BLaER1 (cell line): ENCODE data around the gene LRMDA.

Experiments
- H3K27ac ChIP-seq: shearing (Covaris generic); formaldehyde crosslinking; 2 replicates; pipeline ENCODE4 v1.8.1; 2022
- H3K27me3 ChIP-seq: shearing (Covaris generic); formaldehyde crosslinking; 2 replicates; pipeline ENCODE4 v1.8.1; 2022
- H3K36me3 ChIP-seq: shearing (Covaris generic); formaldehyde crosslinking; 2 replicates; pipeline ENCODE4 v1.8.1; 2022
- H3K4me1 ChIP-seq: shearing (Covaris generic); formaldehyde crosslinking; 2 replicates; pipeline ENCODE4 v1.8.1; 2022
- H3K4me2 ChIP-seq: shearing (Covaris generic); formaldehyde crosslinking; 2 replicates; pipeline ENCODE4 v1.8.1; 2022
- H3K4me3 ChIP-seq: shearing (Covaris generic); formaldehyde crosslinking; 2 replicates; pipeline ENCODE4 v1.8.1; 2022
- H3K9ac ChIP-seq: shearing (Covaris generic); formaldehyde crosslinking; 2 replicates; pipeline ENCODE4 v1.8.1; 2022
- H3K9me3 ChIP-seq: shearing (Covaris generic); formaldehyde crosslinking; 2 replicates; pipeline ENCODE4 v1.8.1; 2022
- H4K20me1 ChIP-seq: shearing (Covaris generic); formaldehyde crosslinking; 2 replicates; pipeline ENCODE4 v1.8.1; 2022
- Cebpa-rat ChIP-seq: shearing (Covaris generic); IDR thresholded peaks from 2 replicates; pipeline ENCODE4 v1.8.1; 2022

The LRMDA gene

DNA sequence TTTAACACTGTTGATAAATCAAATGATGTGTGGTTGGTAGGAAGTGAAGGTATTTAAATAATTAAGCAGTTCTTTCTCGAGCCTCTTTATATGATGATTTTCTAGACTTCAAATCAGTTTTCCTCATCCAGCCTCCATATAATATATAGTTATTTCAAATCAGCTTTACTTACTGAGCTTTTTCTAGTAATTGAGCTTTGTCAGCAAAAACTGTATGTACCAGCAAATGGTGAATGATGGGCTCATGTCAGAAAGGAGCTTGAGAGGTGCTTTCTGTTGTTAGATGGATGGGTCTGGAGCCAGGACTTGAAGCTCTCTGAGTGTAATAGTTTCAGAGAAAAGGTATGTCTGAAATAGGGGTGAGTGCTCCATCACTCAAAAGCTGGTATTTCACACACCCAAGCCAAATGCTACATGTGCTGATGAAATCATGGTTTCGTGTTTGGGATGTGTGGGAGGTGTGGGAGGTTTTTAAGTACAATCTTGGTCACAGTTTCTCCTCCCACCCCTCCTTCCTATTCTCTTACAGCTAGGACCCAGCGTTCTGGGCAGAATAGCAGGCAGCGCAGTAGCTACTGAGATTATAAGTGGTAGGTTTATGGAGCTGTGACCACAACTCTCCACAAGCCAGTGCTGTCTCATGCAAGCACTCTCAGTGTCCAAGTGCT lies 55.8 kb downstream of the LRMDA start:
- Histone ChIP-seq H3K9me3 (0 out of 2 replicates have a peak, but pooled peaks cover 4% of the 10 kb centered on the region), H3K36me3 (no peaks in the 10 kb centered on the region), H3K27me3 (no peaks in the 10 kb centered on the region), H3K9ac (no peak overlapping the region), H3K4me3 (no peak overlapping the region), H3K4me2 (no peak overlapping the region), H4K20me1 (no peaks in the 10 kb centered on the region), H3K27ac (no peak overlapping the region), H3K4me1 (no peaks in the 10 kb centered on the region)
- no peak for TF ChIP-seq Cebpa-rat

- H3K4me1 ChIP-seq = no peaks in the 10 kb centered on the region
- H3K9ac ChIP-seq = no peak overlapping the region
- H3K9me3 ChIP-seq = 0 out of 2 replicates have a peak, but pooled peaks cover 4% of the 10 kb centered on the region
- no peaks in the 10 kb centered on the region for H3K36me3 ChIP-seq
- no peak overlapping the region for H3K4me3 ChIP-seq
- no peak overlapping the region for H3K4me2 ChIP-seq
- no peak for TF ChIP-seq Cebpa-rat
- H4K20me1 ChIP-seq = no peaks in the 10 kb centered on the region
- H3K27me3 ChIP-seq = no peaks in the 10 kb centered on the region
- H3K27ac ChIP-seq = no peak overlapping the region
These were observed 56.3 kb downstream of the LRMDA start for GRCh38 chr10:75487755-75488125.

DNA sequence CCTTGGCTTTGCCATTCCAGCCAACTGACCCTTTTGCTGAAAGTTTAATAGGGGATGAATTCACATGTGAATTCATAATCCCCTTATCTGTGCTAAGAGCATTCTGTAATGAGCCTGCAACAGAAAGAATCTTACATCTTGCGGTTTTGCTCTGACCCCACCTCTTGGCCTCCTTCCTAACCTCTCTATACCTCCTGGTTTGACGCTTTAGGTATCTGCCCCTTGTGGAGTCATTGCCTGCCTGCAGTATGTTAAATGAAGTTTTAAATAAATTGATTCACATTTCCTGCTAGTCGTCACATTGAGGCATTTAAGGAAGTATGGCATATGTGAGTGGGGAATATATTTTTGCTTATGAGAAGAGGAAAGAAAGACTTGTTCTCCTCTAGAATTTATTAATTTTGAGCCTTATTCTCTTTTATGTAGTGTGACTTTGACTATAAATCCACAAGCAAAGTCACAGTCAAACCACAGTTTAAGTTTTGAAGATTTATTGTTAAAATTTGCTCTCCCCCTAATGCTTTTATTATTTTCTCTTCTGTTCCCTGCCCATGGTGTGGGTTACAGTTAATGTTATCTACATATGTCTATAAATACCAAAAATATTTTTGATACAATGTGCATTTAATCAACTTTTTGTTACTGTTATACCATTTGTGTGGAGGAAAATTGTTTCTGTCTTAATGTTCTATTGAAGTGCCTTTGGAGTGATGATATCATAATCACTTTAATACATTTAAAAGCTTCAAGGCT lies 60.9 kb downstream of the LRMDA start:
- no peak for TF ChIP-seq Cebpa-rat
- no peak overlapping the region for H3K4me3 ChIP-seq
- no peak overlapping the region for H3K9ac ChIP-seq
- no peak overlapping the region for H3K27ac ChIP-seq
- H3K4me1 ChIP-seq = no peaks in the 10 kb centered on the region
- H3K4me2 ChIP-seq = no peak overlapping the region
- no peaks in the 10 kb centered on the region for H3K9me3 ChIP-seq
- H3K36me3 ChIP-seq = no peaks in the 10 kb centered on the region
- H3K27me3 ChIP-seq = no peaks in the 10 kb centered on the region
- no peaks in the 10 kb centered on the region for H4K20me1 ChIP-seq

DNA sequence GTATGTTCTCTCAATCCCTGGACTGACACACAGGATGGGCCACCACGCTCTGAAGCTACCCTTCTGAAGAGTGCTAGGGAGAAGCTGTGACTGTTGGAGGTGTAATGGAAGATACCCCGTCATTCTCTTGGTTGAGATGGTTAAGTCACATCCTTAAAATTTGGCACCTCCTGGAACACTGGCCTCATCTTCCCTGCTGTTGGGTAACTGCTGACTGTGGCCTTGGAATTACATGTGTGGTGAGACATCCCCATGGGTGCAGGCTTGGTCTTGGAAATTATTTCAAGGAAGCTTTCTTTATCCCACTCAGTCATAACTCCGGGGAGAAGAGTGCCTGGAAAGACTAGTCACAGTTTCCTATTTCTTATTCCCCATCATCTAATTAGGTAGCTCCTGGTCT lies 62.0 kb downstream of the LRMDA start:
- no peak for TF ChIP-seq Cebpa-rat
- Histone ChIP-seq H3K36me3 (no peaks in the 10 kb centered on the region), H3K27me3 (no peaks in the 10 kb centered on the region), H3K4me2 (no peak overlapping the region), H3K9me3 (no peaks in the 10 kb centered on the region), H3K4me3 (no peak overlapping the region), H3K9ac (no peak overlapping the region), H3K4me1 (no peaks in the 10 kb centered on the region), H4K20me1 (no peaks in the 10 kb centered on the region), H3K27ac (no peak overlapping the region)

DNA sequence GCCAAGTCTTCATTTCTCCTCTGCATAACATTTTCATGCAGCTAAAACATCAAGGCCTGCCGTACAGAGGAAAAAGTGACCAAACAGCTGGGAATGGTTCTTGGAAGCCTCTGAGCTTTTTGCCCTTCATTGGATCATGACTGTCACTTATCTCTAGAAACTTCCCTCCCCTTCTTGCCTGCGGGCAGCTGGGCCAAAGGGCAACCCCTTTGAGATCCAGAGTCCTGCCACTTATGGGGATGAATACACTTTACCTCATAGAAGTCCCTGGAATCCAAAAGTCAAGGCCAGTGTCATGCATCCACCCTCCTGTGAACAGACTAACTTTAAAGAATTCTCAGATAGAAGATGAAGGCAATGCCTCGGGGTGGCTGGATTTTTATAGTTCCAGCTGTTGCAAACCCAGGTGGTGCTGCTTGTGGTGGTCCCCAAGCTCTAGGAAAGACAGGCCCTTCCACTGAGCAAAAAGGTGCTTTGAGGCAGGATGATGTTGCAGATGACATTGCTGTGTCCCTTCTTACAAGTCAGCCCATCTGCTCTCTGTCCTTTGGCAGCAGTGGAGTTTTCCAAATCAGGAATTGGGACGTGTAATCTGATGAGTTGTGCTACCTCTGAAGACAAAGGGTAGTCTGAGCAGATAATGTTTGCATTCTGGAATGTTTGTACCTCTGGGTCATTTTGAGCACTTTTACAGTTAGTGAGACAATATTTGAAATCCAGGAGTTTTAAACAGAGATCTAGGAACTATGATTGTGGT lies 64.2 kb downstream of the LRMDA start:
- no peak overlapping the region for H3K4me3 ChIP-seq
- H3K4me2 ChIP-seq = no peak overlapping the region
- no peaks in the 10 kb centered on the region for H4K20me1 ChIP-seq
- TF ChIP-seq Cebpa-rat = no peak
- H3K9ac ChIP-seq = no peak overlapping the region
- H3K27ac ChIP-seq = no peak overlapping the region
- H3K27me3 ChIP-seq = no peaks in the 10 kb centered on the region
- H3K9me3 ChIP-seq = 0 out of 2 replicates have a peak, but pooled peaks cover 2% of the 10 kb centered on the region
- no peaks in the 10 kb centered on the region for H3K36me3 ChIP-seq
- H3K4me1 ChIP-seq = no peaks in the 10 kb centered on the region

DNA sequence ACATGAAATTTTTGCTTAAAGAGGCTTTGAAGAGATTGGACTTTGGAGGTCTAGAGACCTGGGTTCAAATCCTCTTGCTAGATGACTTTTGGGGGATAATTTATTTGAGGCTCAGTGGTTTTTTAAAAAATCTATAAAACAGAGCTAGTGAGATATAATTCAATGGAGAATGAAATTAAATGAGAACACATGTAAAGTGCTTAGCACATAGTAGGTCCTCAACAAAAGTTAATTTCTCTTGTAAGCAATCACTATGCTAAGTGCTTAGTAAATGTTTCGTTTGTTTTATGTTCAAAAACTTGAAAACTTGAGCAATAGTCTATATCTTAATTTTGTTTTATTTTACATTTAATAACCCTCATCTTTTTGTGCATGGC lies 64.8 kb downstream of the LRMDA start:
- no peaks in the 10 kb centered on the region for H3K4me1 ChIP-seq
- H3K9me3 ChIP-seq = 0 out of 2 replicates have a peak, but pooled peaks cover 5% of the 10 kb centered on the region
- H3K4me3 ChIP-seq = no peak overlapping the region
- H4K20me1 ChIP-seq = no peaks in the 10 kb centered on the region
- H3K27me3 ChIP-seq = no peaks in the 10 kb centered on the region
- H3K9ac ChIP-seq = no peak overlapping the region
- no peak for TF ChIP-seq Cebpa-rat
- H3K27ac ChIP-seq = no peak overlapping the region
- H3K36me3 ChIP-seq = no peaks in the 10 kb centered on the region
- no peak overlapping the region for H3K4me2 ChIP-seq

- H3K27ac ChIP-seq = no peak overlapping the region
These were observed 66.8 kb downstream of the LRMDA start for GRCh38 chr10:75497997-75498883.

GRCh38 chr10:75498884-75499350 lies 67.5 kb downstream of the LRMDA start:
- Histone ChIP-seq H3K27ac (no peak overlapping the region), H3K36me3 (no peaks in the 10 kb centered on the region), H3K4me3 (no peak overlapping the region), H4K20me1 (no peaks in the 10 kb centered on the region), H3K9me3 (0 out of 2 replicates have a peak, but pooled peaks cover 5% of the 10 kb centered on the region), H3K9ac (no peak overlapping the region), H3K4me1 (no peaks in the 10 kb centered on the region), H3K27me3 (no peaks in the 10 kb centered on the region), H3K4me2 (no peak overlapping the region)
- TF ChIP-seq Cebpa-rat = no peak

More at GRCh38 chr10:75497997-75498883, 66.8 kb downstream of the LRMDA start:
- Histone ChIP-seq H3K4me3 (no peak overlapping the region), H4K20me1 (no peaks in the 10 kb centered on the region), H3K9me3 (0 out of 2 replicates have a peak, but pooled peaks cover 5% of the 10 kb centered on the region), H3K36me3 (no peaks in the 10 kb centered on the region), H3K4me2 (no peak overlapping the region), H3K4me1 (no peaks in the 10 kb centered on the region), H3K27me3 (no peaks in the 10 kb centered on the region), H3K9ac (no peak overlapping the region)
- no peak for TF ChIP-seq Cebpa-rat

DNA sequence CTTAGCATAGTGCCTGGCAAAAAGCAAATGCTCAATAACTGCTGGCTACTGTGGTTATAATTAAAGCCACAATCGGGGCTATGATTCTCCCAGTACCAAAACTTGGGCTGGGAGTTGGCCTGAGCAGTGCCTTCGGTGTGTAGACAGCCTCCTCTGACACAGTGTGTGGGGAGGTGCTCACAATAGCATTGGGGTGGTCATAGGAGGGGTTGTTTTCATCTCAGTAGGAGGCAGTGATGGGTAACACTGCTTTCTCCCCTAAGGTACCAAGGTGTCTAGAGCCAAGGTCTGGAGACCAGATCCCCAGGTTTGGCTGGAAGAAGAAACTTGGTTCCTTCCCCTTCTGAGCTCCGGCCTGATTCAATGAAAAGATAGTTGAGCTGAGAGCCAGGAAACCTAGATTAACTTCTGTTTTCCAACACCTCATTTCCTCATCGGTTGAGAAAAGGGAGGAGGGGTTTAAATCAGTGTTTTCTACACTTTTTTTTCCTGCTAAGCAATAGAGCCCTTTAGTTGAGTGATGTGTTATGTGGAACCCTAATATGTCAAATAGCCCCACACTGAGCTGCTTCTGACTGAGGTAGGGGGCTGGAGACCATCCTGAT lies 68.2 kb downstream of the LRMDA start:
- Histone ChIP-seq H3K4me1 (no peaks in the 10 kb centered on the region), H3K4me2 (no peak overlapping the region), H3K9ac (no peak overlapping the region), H3K27me3 (no peaks in the 10 kb centered on the region), H3K9me3 (0 out of 2 replicates have a peak, but pooled peaks cover 5% of the 10 kb centered on the region), H3K27ac (no peak overlapping the region), H3K4me3 (no peak overlapping the region), H4K20me1 (no peaks in the 10 kb centered on the region), H3K36me3 (no peaks in the 10 kb centered on the region)
- no peak for TF ChIP-seq Cebpa-rat
